GM12878 (cell line): ENCODE results near the gene NCOA4. TPM values are rescaled to one million over a fixed set of nuclear protein-coding genes. Genes with fewer than 3 reads are reported as not detected.
A peak's percentile ranks its signal among the peaks of the same experiment; 100 is the strongest.

Experiments used
- ATAC-seq: fragments of 200-7000 bp; cut with Tn5 transposase; 3 replicates; pipeline ENCODE4 v1.9.1; 2020; ENCODE audit warnings: mild to moderate bottlenecking, moderate library complexity
- BruUV-seq: library from RNA; stranded (reverse); fragments of 400-500 nt; replicated peaks from 2 replicates; lab custom pipeline; 2021; lab: Mats Ljungman, UMichigan
- CTCF ChIA-PET: fragments of 300-600 bp; sonication (Branson Sonifier 250); formaldehyde crosslinking; extraction: SDS; loops from one replicate; lab custom pipeline; 2021; ENCODE audit warnings: inconsistent platforms; lab: Yijun Ruan, JAX
- POLR2A ChIA-PET: fragments of 350-600 bp; formaldehyde crosslinking; extraction: SDS; loops from one replicate; lab custom pipeline; 2021; ENCODE audit warnings: inconsistent platforms; lab: Charles Lee
- RAD21 ChIA-PET: fragments of 300-600 bp; sonication (Branson Sonifier 250); formaldehyde crosslinking; loops from one replicate; lab custom pipeline; 2023; ENCODE audit warnings: antibody characterized with exemption; ENCODE audit not compliant: unreplicated experiment; lab: Charles Lee
- SMC1A ChIA-PET: fragments of 300-600 bp; sonication (Branson Sonifier 250); formaldehyde crosslinking; loops from one replicate; lab custom pipeline; 2023; ENCODE audit not compliant: unreplicated experiment, uncharacterized antibody; lab: Charles Lee
- DNase-seq: peaks from one replicate; pipeline ENCODE4 v3.0.0-alpha.2; 2011; ENCODE audit warnings: low read depth, low spot score
- FAIRE-seq: peaks from 3 replicates; lab custom pipeline; 2011; peaks lifted over from hg19 to GRCh38; lab: Jason Lieb, UNC
- H2AFZ ChIP-seq: 2 replicates; pipeline ENCODE4 v1.6.0; 2011; ENCODE audit warnings: low read depth, low read length, control low read depth; ENCODE audit not compliant: control insufficient read depth
- H3K27ac ChIP-seq: 2 replicates; pipeline ENCODE4 v1.5.1; 2011; ENCODE audit warnings: control low read depth; ENCODE audit not compliant: control insufficient read depth, insufficient read depth
- H3K27me3 ChIP-seq, 2 experiments: replicated peaks in 1 of 2; 2 replicates each; pipeline versions ENCODE4 v1.6.0 to v1.6.1; 2011; ENCODE audit warnings: low read length in 1 of 2; ENCODE audit not compliant: control insufficient read depth in 2 of 2, insufficient read depth in 2 of 2
- H3K36me3 ChIP-seq, 2 experiments: 2 replicates each; pipeline ENCODE4 v1.5.1; 2011; ENCODE audit warnings: low read length in 1 of 2; ENCODE audit not compliant: control insufficient read depth in 2 of 2, insufficient read depth in 2 of 2
- H3K4me1 ChIP-seq: 2 replicates; pipeline ENCODE4 v1.6.1; 2011; ENCODE audit warnings: mild to moderate bottlenecking, low read length, moderate library complexity, mixed read lengths; ENCODE audit not compliant: control insufficient read depth, insufficient read depth
- H3K4me2 ChIP-seq: 2 replicates; pipeline ENCODE4 v1.6.0; 2011; ENCODE audit warnings: control low read depth; ENCODE audit not compliant: control insufficient read depth, insufficient read depth
- H3K4me3 ChIP-seq: fragments of 200-600 bp; sonication (generic); 2 replicates; pipeline ENCODE4 v1.5.1; 2016
- H3K79me2 ChIP-seq: 2 replicates; pipeline ENCODE4 v1.6.0; 2011; ENCODE audit warnings: low read length; ENCODE audit not compliant: control insufficient read depth, insufficient read depth
- H3K9ac ChIP-seq: 2 replicates; pipeline ENCODE4 v1.8.0; 2011; ENCODE audit warnings: low read length, control low read depth, mixed read lengths; ENCODE audit not compliant: control insufficient read depth, insufficient read depth
- H3K9me3 ChIP-seq: replicated peaks from 3 replicates; pipeline ENCODE4 v1.5.1; 2011; ENCODE audit warnings: mild to moderate bottlenecking, low read length; ENCODE audit not compliant: control insufficient read depth, insufficient read depth
- H4K20me1 ChIP-seq: 2 replicates; pipeline ENCODE4 v1.6.0; 2011; ENCODE audit not compliant: control insufficient read depth, insufficient read depth
- CREB1 ChIP-seq: IDR thresholded peaks from 2 replicates; pipeline ENCODE4 v1.6.1; 2012; ENCODE audit warnings: low read depth, mild to moderate bottlenecking, inconsistent platforms
- WGBS: methylation state at CpG from one replicate; pipeline ENCODE4 v1.1.6; 2016; ENCODE audit warnings: low lambda C conversion rate; ENCODE audit not compliant: insufficient replicate concordance, insufficient coverage; ENCODE audit errors: missing lambda C conversion rate; 5-methylcytosine and 5-hydroxymethylcytosine counted together
- in situ Hi-C: fragments of 300-500 bp; cut with MboI; formaldehyde crosslinking; loops from 9 replicates; pipeline ENCODE4 v1.14.3; 2018; ENCODE audit warnings: mixed read lengths
- intact Hi-C: fragments of 100-400 bp; cut with micrococcal nuclease; formaldehyde crosslinking; loops from one replicate; pipeline ENCODE4 v1.14.2; 2022; ENCODE audit not compliant: unreplicated experiment
- polyA plus RNA-seq, 11 experiments: library from polyadenylated mRNA; depleted of rRNA in 4 of 11; unstranded in 6 of 11; stranded (reverse) in 5 of 11; fragments of >200 nt; fragmentation: Nextera tagmentation in 4 of 11; fragmentation: Illumina TruSeq in 1 of 11; extraction: Ambion mirVana in 4 of 11; extraction: Trizol in 1 of 11; gene quantifications; 1 replicate in 1 of 11; 2 replicates in 10 of 11; pipeline versions ENCODE4 v1.2.1 to v1.2.3, GENCODE V29; 2011 to 2016; ENCODE audit warnings: inconsistent platforms in 2 of 11, missing spikeins in 2 of 11, low read depth in 1 of 11
- total RNA-seq, 4 experiments: library from RNA; depleted of rRNA in 3 of 4; stranded (reverse); fragments of >200 nt in 3 of 4; fragmentation: Illumina TruSeq in 1 of 4; extraction: Trizol in 1 of 4; gene quantifications; 2 replicates each; pipeline versions ENCODE4 v1.2.1 to v1.2.3, GENCODE V29; 2013 to 2021
- TF ChIP-seq, protein P1 (sequence below): IDR thresholded peaks from 2 replicates; pipeline ENCODE4 v1.6.1; 2011; ENCODE audit warnings: mild to moderate bottlenecking, low read depth, low read length, moderate library complexity; ENCODE audit not compliant: insufficient replicate concordance
- TF ChIP-seq, protein P2 (sequence below): fragments of 450-650 bp; IDR thresholded peaks from 2 replicates; pipeline ENCODE4 v1.6.1; 2017; ENCODE audit warnings: mild to moderate bottlenecking
- TF ChIP-seq, protein P3 (sequence below): fragments of 150-350 bp; IDR thresholded peaks from 2 replicates; pipeline ENCODE4 v1.6.1; 2016; ENCODE audit warnings: low read depth, low read length

NCOA4 gene
- total and polyA plus RNA-seq, 10 of the 15 experiments (the other 5 are each of a cell fraction or from before 2014, with no cell fraction given), result 57.5 to 119 (median 100) TPM

DNA sequence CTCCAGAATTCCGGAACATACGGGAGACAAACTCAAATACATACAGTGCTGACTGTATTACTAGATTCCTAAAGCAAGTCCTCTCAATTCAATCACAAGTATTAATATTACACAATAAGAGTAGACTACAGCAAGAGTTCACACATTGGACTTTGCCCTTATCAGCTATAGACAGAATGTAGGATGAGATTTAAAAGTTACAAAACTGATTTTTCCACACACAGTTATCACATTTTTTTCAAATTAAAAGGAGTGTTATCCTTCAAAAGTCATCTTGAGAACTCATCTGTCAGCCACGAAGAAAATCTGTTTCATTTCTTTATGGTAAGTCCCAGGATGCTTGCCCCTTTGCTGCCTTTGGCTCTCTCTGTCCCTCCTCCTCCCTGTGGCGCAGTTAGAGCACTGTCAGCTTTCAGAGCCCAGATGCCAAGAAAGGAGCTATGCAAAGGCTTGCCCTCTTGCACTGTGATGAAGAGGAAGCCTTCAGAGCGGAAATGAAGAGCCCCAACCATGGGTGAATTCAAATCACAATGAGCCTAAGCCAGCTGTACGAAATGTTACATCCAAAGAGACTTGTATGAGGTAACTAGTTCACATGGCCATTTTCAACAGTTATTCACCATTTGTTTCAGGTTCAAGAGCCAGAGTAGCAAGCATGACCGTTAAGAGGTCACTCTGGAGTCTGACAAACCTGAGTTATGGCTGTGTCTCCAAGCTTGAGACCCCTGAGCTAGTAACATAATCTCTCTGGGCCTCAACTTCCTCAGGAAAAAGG, 10.7 kb downstream of the NCOA4 start:
- ChIA-PET RAD21 (no interaction called here), CTCF (interaction anchor here (0.8 to 6.7 kb wide), 7 partner anchors 8 to 785 kb away, joined by 3 to 60 read pairs (median 3); partner anchors contain the start of gene NCOA4), POLR2A (interaction anchor here (0.9 kb wide), 1 partner anchor 17 kb away, joined by 3 read pairs; no protein-coding TSS in a partner anchor), SMC1A (interaction anchor here (0.6 to 2.6 kb wide), 6 partner anchors 8 to 792 kb away, joined by 3 to 7 read pairs (median 3); no protein-coding TSS in a partner anchor)
- Histone ChIP-seq H3K4me2 (peak overlapping the region; percentile 60), H3K27me3 (no peaks in the 10 kb centered on the region), H3K36me3 (peaks cover 6 to 9% of the 10 kb centered on the region in 2 experiments; a peak in 3 of 4 replicates), H3K4me3 (0 out of 2 replicates have a peak overlapping the region, but pooled peaks have one; percentile 0), H4K20me1 (no peaks in the 10 kb centered on the region; the same call in 1 of the 2 replicates), H3K9ac (peak overlapping the region; percentile 1; the same call in 1 of the 2 replicates), H3K79me2 (peaks cover 79% of the 10 kb centered on the region), H3K9me3 (no peaks in the 10 kb centered on the region), H3K27ac (peak overlapping the region; percentile 64), H3K4me1 (peaks cover 12% of the 10 kb centered on the region), H2AFZ (no peak overlapping the region)
- BruUV-seq, result no TSS peak
- in situ Hi-C loops, result loop anchor here (10.0 kb wide), 1 partner anchor 1015 kb away; the partner anchor contains the start of gene ZNF22
- 75% methylated on average over 7 of the region's 7 CpGs for WGBS
- intact Hi-C loops, result loop anchor here (5.0 to 10.0 kb wide), 2 partner anchors 555 to 767 kb away; no protein-coding TSS in a partner anchor
- FAIRE-seq, result no peak
- ATAC-seq, result peak; percentile 46
- DNase-seq, result no peak
- TF ChIP-seq, protein P1, sequence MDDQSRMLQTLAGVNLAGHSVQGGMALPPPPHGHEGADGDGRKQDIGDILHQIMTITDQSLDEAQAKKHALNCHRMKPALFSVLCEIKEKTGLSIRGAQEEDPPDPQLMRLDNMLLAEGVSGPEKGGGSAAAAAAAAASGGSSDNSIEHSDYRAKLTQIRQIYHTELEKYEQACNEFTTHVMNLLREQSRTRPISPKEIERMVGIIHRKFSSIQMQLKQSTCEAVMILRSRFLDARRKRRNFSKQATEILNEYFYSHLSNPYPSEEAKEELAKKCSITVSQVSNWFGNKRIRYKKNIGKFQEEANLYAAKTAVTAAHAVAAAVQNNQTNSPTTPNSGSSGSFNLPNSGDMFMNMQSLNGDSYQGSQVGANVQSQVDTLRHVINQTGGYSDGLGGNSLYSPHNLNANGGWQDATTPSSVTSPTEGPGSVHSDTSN, result no peak
- TF ChIP-seq, protein P2, sequence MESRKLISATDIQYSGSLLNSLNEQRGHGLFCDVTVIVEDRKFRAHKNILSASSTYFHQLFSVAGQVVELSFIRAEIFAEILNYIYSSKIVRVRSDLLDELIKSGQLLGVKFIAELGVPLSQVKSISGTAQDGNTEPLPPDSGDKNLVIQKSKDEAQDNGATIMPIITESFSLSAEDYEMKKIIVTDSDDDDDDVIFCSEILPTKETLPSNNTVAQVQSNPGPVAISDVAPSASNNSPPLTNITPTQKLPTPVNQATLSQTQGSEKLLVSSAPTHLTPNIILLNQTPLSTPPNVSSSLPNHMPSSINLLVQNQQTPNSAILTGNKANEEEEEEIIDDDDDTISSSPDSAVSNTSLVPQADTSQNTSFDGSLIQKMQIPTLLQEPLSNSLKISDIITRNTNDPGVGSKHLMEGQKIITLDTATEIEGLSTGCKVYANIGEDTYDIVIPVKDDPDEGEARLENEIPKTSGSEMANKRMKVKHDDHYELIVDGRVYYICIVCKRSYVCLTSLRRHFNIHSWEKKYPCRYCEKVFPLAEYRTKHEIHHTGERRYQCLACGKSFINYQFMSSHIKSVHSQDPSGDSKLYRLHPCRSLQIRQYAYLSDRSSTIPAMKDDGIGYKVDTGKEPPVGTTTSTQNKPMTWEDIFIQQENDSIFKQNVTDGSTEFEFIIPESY, result no peak
- TF ChIP-seq, protein P3, sequence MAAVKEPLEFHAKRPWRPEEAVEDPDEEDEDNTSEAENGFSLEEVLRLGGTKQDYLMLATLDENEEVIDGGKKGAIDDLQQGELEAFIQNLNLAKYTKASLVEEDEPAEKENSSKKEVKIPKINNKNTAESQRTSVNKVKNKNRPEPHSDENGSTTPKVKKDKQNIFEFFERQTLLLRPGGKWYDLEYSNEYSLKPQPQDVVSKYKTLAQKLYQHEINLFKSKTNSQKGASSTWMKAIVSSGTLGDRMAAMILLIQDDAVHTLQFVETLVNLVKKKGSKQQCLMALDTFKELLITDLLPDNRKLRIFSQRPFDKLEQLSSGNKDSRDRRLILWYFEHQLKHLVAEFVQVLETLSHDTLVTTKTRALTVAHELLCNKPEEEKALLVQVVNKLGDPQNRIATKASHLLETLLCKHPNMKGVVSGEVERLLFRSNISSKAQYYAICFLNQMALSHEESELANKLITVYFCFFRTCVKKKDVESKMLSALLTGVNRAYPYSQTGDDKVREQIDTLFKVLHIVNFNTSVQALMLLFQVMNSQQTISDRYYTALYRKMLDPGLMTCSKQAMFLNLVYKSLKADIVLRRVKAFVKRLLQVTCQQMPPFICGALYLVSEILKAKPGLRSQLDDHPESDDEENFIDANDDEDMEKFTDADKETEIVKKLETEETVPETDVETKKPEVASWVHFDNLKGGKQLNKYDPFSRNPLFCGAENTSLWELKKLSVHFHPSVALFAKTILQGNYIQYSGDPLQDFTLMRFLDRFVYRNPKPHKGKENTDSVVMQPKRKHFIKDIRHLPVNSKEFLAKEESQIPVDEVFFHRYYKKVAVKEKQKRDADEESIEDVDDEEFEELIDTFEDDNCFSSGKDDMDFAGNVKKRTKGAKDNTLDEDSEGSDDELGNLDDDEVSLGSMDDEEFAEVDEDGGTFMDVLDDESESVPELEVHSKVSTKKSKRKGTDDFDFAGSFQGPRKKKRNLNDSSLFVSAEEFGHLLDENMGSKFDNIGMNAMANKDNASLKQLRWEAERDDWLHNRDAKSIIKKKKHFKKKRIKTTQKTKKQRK, result no peak
- no peak for TF ChIP-seq CREB1
